RWPE1 (cell line): ENCODE results near the gene RAB7A.
A peak's percentile ranks its signal among the peaks of the same experiment; 100 is the strongest.
"Not testable (repeated sequence)": the region's sequence is repeated elsewhere in the genome, so short reads cannot be mapped to it uniquely, and the experiment has no call there.

Experiments used
- CTCF ChIA-PET: fragments of 350-600 bp; sonication (Branson Sonifier 250); formaldehyde crosslinking; extraction: SDS; loops from one replicate; lab custom pipeline; 2021; lab: Yijun Ruan, JAX
- POLR2A ChIA-PET: fragments of 400-600 bp; formaldehyde crosslinking; extraction: SDS; loops from one replicate; lab custom pipeline; 2020; ENCODE audit warnings: antibody characterized with exemption; ENCODE audit not compliant: low non-redundant PET; lab: Yijun Ruan, JAX
- DNase-seq: peaks from one replicate; pipeline ENCODE4 v3.0.0; 2012; ENCODE audit warnings: low spot score
- H3K27ac ChIP-seq: fragments of 450-650 bp; 2 replicates; pipeline ENCODE4 v1.5.1; 2017
- TF ChIP-seq, protein P1 (sequence below): fragments of 450-650 bp; conservative IDR thresholded peaks from 2 replicates; pipeline ENCODE4 v1.5.1; 2017; ENCODE audit warnings: low read depth, mild to moderate bottlenecking

Gene RAB7A

GRCh38 chr3:128770387-128770786 lies 44.4 kb downstream of the RAB7A start:
- DNase-seq = no peak
- no peak overlapping the region for H3K27ac ChIP-seq
- CTCF ChIA-PET = no interaction called here
- TF ChIP-seq, protein P1, sequence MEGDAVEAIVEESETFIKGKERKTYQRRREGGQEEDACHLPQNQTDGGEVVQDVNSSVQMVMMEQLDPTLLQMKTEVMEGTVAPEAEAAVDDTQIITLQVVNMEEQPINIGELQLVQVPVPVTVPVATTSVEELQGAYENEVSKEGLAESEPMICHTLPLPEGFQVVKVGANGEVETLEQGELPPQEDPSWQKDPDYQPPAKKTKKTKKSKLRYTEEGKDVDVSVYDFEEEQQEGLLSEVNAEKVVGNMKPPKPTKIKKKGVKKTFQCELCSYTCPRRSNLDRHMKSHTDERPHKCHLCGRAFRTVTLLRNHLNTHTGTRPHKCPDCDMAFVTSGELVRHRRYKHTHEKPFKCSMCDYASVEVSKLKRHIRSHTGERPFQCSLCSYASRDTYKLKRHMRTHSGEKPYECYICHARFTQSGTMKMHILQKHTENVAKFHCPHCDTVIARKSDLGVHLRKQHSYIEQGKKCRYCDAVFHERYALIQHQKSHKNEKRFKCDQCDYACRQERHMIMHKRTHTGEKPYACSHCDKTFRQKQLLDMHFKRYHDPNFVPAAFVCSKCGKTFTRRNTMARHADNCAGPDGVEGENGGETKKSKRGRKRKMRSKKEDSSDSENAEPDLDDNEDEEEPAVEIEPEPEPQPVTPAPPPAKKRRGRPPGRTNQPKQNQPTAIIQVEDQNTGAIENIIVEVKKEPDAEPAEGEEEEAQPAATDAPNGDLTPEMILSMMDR = no peak
- POLR2A ChIA-PET = no interaction called here

DNA sequence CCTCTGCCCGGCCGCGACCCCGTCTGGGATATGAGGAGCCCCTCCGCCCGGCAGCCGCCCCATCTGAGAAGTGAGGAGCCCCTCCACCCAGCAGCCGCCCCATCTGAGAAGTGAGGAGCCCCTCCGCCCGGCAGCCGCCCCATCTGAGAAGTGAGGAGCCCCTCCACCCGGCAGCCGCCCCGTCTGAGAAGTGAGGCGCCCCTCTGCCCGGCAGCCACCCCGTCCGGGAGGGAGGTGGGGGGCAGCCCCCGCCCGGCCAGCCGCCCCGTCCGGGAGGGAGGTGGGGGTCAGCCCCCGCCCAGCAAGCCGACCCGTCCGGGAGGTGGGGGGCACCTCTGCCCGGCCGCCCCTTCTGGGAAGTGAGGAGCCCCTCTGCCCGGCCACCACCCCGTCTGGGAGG lies 47.2 kb downstream of the RAB7A start:
- H3K27ac ChIP-seq, DNase-seq, POLR2A ChIA-PET: not testable (repeated sequence)
- CTCF ChIA-PET = interaction anchor here (0.6 kb wide), 1 partner anchor 240 kb away, joined by 3 read pairs; no protein-coding TSS in a partner anchor

- POLR2A ChIA-PET, DNase-seq, H3K27ac ChIP-seq: not testable (repeated sequence)
- CTCF ChIA-PET = interaction anchor here (0.6 kb wide), 1 partner anchor 240 kb away, joined by 3 read pairs; no protein-coding TSS in a partner anchor
Observed at GRCh38 chr3:128773592-128773991, 47.6 kb downstream of the RAB7A start.

DNA sequence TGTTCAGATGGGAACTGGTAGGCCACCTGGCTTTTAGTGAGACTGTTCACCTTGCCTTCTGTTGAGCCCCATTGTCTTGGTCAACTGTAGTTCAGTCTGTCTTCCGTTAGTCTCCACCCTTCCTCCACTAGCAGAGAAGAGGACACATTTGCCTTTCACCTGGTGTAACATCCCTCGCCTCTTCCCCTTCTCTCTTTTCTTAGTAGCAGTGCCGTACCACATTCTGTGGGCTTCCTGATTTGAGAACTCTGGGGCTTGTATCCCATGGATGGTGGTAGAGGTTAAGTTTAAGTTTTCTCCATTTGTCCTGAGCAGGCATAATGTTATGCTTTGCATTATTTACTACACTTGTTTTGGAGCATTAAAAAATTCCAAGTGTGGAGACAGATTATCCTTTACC lies 49.3 kb downstream of the RAB7A start:
- TF ChIP-seq, protein P1 = no peak
- POLR2A ChIA-PET = no interaction called here
- CTCF ChIA-PET = interaction anchor here (0.5 kb wide), 1 partner anchor 331 kb away, joined by 3 read pairs; no protein-coding TSS in a partner anchor
- DNase-seq = no peak
- no peak overlapping the region for H3K27ac ChIP-seq

GRCh38 chr3:128775906-128776542 lies 50.0 kb downstream of the RAB7A start:
- TF ChIP-seq, protein P1 = no peak
- no peak for DNase-seq
- H3K27ac ChIP-seq = no peak overlapping the region
- ChIA-PET POLR2A (no interaction called here), CTCF (interaction anchor here (0.7 kb wide), 1 partner anchor 23 kb away, joined by 3 read pairs; no protein-coding TSS in a partner anchor)

- DNase-seq = no peak
- ChIA-PET POLR2A (no interaction called here), CTCF (interaction anchor here (0.7 to 1.1 kb wide), 3 partner anchors 11 to 97 kb away, joined by 3 to 8 read pairs (median 3); no protein-coding TSS in a partner anchor)
- H3K27ac ChIP-seq = no peak overlapping the region
- TF ChIP-seq, protein P1 = no peak
Observed at GRCh38 chr3:128780101-128780837, 54.3 kb downstream of the RAB7A start.

- ChIA-PET POLR2A (no interaction called here), CTCF (interaction anchor here (0.6 to 1.1 kb wide), 3 partner anchors 23 to 142 kb away, joined by 3 to 8 read pairs (median 4); no protein-coding TSS in a partner anchor)
- TF ChIP-seq, protein P1 = no peak
- no peak for DNase-seq
- H3K27ac ChIP-seq = 0 out of 2 replicates have a peak overlapping the region, but pooled peaks have one; percentile 21
Observed at GRCh38 chr3:128781164-128781563, 55.2 kb downstream of the RAB7A start.
